GM18519 (cell line): ENCODE results near the gene ARPIN.
"Not testable (repeated sequence)": the region's sequence is repeated elsewhere in the genome, so short reads cannot be mapped to it uniquely, and the experiment has no call there.

ENCODE experiments used
- ATAC-seq: cut with Tn5 transposase; IDR thresholded peaks from one replicate; pipeline ENCODE4 v1.9.1; 2021; ENCODE audit warnings: mild to moderate bottlenecking, moderate library complexity; ENCODE audit not compliant: unreplicated experiment, low FRiP score

The ARPIN gene

DNA sequence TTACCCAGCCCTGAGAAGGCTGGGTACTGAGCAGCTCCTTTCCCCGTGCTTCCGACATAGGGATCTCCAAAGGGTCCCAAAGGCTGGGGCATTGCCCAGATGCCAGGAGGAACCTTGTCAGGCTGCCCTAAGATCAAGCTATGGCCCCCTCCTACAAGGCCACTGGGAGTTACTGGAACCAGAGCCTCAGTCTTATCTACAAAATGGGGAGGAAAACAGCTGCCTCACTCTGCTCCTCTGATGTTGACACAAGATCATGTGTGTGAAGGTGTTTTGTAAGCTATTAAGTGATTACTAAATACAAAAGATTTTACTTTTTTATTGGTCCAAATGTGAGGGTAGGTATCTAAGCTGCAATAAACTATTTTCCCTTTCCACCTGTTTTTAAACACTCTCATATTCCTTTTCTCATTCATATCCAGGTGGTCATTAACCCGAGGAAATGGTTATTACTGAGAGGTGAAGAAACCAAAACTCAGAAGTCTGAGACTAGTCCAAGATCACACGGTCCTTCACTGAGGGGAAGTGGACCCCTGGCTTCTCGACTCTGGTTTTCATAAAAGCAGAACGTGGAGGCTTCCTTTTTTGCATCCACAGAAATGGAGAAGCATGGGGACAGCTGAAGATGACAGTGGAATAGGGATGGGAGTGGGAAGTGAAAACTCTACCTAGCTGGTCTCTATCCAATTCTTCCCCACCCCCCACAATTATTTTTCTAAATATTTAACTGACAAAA is 1.7 kb downstream of the ARPIN start:
- ATAC-seq, result no peak

DNA sequence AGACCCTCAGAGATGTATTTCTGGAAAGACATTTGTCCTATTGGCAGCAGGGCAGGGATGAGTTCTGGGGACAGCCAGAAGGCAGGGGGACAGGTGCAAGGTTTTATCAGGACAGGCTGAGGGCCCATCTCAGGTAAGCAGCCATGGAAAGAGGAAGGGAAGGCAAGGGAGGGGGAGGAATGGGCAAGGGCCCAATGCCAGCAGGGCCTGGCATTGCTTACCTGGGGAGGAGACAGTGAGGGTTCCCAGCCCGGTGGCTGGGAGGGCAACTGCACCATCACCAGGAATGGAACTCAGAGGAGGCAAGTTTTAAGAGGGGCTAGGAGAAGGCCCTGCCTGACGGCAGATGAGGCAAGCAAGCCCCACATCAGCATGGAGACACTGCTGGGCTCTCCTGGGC is 3.1 kb downstream of the ARPIN start:
- ATAC-seq, result no peak

DNA sequence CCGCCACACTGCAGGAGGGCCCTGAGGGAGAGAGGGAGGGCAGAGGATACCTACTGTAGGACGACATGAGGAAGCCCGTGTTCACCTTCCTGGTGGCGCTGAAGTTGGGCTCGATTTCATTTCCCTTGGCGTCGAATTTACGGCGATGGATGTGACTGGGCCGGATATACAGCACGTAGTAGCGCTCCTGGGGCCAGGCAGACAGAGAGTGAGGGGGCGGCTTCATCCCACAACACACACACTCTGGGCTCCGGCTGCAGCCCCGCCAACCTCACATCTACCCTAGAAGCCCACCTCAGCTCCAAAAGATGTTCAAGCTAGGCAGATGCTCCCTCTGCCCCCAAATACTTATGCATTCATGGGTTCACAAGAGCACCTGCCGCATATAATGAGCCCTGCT is 4.5 kb downstream of the ARPIN start:
- ATAC-seq, result no peak

DNA sequence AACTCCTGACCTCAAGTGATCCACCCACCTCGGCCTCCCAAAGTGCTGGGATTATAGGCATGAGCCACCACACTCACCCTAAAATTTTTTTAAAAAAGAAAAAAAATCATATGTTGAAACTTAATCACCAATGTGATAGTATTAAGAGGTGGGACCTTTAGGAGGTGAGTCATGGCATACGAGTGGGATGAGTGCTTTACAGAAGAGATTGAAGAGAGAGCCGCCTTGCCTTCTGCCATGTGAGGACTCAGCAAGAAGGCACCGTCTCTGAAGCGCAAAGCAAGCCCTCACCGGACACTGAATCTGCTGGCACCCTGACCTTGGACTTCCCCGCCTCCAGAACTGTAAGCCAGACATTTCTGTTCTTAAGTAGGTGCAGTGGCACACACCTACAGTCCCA is 5.5 kb downstream of the ARPIN start:
- ATAC-seq, result no peak

DNA sequence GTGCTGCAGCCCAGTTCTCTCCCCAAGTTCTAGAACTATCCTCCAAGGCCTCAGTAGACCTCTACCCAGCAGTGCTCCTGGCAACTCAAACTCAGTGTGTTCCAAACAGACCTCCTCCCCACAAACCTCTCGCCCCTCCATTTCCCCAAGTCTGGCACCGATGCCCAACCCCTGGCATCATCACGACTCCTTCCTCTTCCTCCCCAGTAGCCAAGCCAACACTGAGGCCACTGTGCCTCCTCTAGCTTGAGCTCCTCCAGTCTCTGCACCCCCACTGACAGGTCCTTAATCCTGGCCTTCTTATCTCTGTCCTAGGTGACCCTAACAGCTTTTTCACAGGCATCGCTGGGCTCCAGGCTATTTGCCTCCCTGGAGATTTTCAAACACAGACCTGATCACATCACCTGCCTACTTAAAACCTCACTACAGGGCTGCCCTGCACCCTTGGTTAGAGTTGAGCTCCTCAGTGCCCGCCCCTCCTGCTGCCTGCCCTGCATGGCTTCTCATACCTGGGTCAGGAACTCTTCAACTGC is 6.8 kb downstream of the ARPIN start:
- ATAC-seq, result no peak

DNA sequence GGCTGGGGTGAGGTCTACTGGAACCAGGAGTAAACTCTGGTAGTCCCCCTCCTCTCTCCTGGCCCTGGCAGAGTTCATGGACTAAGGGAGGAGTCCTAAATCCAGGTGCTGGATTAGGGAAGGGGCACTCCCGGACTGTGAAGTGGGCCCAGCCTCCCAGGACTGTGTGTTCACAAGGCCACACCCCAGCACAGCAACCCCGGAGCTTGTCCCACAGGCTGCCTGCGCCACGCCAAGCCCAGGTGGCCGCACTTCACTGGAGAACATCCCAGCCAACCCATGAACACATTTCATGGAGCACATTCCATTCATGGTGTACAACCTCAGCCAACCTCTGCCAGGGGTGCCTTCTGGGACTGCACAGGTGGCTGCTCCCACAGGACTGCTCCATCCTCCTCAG is 8.2 kb downstream of the ARPIN start:
- ATAC-seq, result no peak

DNA sequence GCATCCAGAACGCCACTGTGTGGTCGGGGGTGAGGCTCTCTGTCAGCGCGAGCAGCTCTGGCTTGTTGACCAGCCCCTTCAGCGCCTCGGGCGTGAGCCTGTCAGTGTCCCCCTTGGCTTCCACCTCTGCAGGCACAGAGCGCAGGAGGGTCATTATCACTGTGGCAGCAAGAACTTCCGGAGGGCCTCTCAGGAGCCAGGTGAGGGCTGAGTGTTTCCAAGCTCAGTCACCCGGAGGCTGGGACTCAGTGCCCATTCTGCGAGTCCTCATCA is 9.0 kb downstream of the ARPIN start:
- no peak for ATAC-seq

DNA sequence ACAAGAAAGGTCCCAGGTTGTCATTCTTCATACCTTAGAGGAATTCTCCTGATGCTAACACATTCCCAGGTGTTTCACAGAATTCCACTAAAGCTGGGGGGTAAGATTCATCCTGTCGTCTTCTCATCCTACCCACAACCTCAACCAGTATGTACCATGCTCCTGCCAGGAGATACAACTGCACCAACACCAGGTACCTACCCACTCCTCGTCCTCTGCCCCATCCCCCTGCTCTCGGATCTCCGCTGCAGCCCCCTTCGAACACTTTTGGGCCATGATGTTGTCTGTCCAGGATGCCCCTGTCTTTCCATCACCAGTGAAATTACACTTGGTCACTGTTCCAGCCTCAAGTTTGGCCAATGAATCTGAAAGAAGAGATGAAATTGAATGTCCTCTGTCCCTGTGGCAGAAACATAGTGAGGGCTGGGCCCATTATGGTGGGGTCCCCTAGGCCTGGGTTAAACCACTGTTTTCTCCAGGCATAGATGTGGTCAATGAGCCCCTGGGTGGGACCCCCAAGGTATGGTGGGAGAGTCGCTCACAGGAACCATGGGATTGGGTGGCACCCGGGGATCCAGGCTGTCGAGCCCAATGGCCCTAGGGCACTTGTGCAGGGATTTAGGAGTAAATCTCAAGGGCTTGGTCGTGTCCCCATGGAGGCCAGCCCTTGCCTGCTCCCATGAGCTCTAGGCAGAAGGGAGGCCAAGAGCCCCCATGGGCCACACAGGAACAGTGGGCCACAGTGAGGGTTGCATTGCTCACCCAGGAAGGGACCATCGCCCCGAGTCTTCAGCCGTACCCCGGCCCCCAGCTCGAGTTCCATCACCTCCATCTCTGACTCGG is 9.5 kb downstream of the ARPIN start:
- no peak for ATAC-seq

DNA sequence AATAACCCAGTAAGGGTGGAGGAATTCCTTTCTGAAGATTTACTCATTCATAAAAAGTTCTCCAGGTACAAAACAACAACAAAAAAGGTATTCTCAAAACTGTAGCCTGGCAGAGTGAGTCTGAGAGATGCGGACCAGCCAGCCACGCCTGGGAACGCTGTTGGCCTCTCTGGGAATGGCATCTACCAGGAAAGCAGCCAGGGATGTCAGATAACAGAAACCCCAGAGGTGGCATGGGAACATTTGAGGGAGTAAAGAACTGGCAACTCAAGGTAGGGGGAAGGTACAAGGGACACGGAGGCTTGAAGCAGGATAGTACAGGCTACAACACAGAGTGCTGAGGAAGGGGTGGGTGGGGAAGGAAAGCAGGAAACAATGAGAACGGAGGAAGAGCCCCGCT is 11.9 kb downstream of the ARPIN start:
- no peak for ATAC-seq

DNA sequence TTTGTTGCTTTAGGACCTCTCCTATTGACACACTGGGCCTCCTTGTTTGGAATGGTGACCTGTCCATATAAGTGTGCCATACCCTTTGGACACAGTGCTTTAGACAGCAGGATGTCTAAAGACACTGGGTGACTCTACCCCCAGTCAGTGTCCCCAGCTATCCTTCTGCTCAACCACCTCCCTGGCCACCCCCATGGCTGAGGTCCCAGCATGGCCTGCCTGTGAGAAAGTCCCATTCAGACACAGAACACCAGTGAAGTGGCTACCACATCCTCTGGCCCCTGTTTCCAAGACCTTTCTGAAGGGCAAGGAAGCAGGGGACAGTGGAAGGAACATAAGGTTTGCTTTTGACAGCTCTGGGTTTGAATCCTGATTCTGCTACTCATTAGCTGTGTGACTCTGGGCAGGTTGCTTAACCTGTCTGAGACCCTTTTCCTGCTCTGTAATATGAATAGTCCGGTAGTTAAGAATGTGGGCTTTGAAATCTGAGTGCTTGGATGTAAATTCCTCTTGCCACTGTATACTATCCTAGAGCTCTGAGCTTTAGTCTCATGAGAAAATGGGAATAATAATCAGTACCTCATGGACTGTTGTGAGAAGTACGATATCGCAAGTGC is 12.7 kb downstream of the ARPIN start:
- no peak for ATAC-seq

DNA sequence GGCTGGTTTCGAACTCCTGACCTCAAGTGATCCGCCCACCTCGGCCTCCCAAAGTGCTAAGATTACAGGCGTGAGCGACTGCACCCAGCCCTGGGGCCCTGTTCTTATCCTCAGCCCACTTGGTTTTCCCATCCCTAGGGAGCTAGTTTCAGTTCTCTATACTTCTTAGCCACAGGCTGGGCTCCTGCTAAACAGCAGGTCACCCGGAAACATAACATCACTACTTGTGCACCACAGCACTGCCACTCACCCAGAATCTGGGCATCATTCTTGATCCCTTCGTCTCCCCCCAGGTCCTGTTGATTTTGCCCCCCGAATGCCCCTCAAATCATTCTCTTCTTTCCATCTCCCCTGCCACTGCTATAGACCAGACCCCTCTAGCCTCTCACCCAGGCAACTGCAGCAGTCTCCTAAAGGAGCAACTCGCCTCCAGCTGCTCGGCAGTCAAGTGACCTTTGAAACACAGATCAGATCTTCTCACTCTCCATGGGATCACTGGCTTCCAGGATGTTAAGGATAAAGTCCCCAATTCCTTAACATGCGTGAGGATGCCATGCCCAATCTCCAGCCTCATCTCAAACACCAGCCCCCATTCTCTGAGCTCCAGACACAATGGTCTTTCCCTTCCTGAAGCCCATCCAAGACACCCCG is 13.3 kb downstream of the ARPIN start:
- ATAC-seq, result no peak

DNA sequence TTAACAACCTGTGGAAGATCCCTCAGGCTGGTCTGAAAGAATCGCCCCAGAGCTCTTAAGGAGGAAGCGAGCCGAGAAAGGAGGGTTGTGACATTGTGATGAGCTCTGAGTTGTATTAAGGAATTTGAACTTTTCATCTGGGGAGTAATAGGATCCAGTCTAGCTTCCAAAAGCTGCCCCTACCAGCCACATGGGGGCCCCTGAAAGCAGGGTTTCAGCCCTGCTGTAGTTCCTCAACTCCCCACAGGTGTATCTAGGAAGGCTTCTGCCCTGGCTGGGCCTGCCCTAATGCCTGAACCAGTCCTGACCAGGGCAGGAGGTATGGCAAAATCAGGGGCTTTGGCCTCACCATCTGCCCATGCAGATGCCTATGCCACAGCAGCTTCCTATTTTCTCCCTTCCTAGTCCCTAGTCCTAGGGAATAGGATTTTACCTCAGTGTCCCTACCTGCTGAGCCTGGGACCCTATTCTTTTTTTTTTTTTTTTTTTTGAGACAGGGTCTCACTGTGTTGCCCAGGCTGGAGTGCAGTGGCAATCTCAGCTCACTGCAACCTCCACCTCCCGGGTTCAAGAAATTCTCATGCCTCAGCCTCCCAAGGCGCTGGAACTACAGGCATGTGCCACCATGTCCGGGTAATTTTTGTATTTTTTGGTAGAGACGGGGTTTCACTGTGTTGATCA is 14.0 kb downstream of the ARPIN start:
- peak; percentile 41 for ATAC-seq

DNA sequence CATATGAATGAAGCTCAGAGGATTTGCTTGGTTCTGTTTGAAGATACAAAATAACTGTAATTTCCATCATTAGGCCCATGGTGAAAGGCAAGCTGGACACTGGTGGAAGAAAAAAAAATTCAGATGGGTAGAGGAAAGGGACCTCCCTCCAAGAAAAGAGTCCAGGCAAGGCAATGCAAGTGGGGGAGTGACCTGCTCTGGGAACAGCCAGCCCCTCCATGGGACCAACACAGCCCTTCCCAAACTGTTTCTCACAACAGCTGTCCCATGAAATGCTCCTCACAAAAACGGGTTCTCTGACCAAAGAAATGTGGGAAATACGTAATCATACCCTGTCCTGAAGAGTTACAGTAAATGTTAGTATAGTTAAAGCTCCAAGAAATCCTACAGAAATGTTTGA is 14.6 kb downstream of the ARPIN start:
- no peak for ATAC-seq

DNA sequence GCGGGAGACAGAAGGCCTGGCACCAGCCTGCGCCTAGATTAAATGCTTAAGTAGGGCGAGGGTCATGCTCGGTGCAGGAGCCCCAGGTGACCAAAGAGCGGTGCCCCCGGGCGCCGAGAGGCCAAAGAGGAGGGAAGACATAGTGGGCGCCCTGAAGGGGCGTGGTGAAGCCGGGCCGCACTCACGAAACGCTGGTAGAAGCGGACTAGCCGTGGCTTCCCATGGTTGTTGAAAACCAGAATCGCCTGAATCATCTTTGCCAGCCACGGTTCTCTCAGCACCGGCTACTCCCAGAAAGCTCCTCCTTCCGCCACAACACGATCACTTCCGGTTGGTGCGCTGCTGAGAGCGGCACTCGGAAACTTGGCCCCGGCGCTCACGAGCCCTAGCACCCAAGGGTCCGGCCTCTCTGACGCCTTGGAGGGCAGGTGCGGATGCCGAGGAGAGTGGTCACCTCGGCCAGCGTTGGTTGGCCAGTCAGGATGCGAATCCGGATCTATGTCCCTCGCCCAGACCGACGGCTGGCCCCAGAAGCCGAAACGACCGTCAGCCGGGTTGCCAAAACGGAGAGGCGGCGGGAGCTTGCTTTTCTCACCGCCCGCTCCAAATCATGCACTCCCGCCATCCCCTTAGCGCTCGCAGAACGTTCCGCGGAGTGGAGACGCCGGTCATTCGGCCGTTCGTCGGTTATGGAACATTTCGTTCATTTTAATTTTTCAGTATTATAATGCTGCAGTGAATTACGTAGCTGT is 18.9 kb downstream of the ARPIN start, which contains the start of gene AP3S2:
TSS of gene AP3S2 (minus strand) at position 299 of the 752 bp plus-strand sequence. CDS start at position 254, 45 bp downstream.
- peak; percentile 58 for ATAC-seq

DNA sequence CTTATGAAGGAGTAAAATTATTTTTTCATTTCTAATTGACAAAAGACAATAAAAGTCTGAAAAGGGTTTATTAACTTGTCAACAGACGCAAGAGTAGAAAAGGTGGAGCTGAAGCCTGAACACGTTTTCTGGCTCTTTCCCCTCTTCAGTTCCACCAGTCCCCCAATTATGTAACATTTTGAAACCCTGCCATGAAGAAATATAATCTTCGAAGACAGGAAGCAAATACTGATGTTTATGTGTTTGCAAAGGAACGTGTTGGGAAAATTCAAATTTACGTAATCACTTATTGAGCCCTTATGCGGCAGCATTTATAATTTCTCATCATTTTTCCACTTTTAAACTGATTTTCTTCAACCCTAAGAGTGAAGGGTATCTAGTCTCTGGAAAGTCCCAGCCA is 19.7 kb downstream of the ARPIN start:
- ATAC-seq, result no peak

DNA sequence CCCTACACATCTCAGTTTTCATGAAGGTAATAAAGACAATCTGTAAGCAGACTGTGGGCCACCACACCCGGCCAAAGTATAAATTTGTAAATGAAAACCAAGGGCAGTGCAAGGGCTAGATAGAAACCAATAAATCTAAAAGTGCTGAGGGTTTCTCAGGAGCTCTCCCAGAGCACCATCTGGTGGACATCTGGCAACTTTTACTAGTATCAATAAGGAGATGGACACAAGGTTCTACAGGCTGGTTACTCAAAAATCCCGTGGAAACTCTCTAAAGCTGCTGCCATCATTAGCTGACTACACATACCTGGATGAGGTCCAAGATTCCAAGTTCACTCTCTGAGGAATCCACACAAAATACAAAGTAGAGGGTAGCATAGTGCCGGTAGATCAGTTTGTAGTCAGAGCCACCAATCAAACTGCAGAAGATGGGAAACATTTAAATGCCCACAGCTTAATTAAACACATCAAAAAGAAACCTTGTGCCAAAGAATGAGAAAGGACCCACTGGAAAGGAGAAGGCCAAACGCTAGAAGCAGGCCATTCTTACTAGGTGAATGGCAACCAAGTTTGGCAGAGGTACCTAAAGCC is 24.4 kb downstream of the ARPIN start:
- ATAC-seq, result no peak

DNA sequence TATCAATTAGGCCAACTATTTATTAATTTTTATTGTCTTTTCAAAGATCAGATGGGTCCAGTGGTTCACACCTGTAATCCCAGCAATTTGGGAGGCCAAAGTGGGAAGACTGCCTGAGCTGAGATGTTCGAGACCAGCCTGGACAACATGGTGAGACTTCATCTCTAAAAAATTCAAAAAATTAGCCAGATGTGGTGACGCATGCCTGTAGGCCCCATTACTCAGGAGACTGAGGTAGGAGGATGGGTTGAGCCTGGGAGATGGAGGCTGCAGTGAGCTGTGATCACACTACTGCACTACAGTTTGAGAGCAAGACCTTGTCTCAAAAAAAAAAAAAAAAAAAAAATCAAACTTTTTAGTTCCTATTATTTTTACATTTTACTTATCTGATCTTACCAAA is 27.1 kb downstream of the ARPIN start:
- no peak for ATAC-seq

DNA sequence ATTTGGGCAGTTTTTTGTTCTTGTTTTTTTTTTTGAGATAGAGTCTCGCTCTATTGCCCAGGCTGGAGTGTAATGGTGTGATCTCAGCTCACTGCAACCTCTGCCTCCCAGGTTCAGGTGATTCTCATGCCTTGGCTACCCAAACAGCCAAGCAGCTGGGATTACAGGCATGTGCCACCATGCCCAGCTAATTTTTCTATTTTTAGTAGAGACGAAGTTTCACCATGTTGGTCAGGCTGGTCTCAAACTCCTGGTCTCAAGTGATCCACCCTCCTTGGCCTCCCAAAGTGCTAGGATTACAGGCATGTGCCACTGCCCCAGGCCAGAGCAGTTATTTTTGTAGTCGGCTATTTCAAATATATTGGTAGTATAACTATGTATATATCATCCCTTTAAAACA is 27.6 kb downstream of the ARPIN start:
- ATAC-seq, result not testable (repeated sequence)

DNA sequence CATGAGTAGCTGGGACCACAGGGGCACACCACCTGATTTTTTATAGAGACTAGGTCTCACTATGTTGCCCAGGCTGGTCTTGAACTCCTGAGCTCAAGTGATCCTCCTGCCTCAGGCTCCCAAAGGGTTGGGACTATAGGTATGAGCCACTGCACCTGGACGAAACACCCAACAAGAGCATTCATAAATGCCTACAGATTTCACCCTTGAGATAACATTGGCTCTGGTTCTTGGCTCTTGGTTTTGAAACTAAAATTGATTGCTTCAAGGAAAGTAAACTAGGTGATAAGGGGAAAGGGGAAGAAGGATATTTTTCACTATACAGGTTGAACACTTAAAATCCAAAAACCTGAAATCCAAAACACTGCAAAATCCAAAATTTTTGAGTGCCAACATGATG is 29.2 kb downstream of the ARPIN start:
- ATAC-seq, result no peak
